ENCODE data around the gene MX1.

- TF ChIP-seq, protein P1, sequence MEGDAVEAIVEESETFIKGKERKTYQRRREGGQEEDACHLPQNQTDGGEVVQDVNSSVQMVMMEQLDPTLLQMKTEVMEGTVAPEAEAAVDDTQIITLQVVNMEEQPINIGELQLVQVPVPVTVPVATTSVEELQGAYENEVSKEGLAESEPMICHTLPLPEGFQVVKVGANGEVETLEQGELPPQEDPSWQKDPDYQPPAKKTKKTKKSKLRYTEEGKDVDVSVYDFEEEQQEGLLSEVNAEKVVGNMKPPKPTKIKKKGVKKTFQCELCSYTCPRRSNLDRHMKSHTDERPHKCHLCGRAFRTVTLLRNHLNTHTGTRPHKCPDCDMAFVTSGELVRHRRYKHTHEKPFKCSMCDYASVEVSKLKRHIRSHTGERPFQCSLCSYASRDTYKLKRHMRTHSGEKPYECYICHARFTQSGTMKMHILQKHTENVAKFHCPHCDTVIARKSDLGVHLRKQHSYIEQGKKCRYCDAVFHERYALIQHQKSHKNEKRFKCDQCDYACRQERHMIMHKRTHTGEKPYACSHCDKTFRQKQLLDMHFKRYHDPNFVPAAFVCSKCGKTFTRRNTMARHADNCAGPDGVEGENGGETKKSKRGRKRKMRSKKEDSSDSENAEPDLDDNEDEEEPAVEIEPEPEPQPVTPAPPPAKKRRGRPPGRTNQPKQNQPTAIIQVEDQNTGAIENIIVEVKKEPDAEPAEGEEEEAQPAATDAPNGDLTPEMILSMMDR (conservative IDR thresholded peaks at IDR 0.05): no peak
- TF ChIP-seq ZFX (IDR thresholded peaks at IDR 0.05): no peak
Measured at GRCh38 chr21:41506005-41506594, 80.1 kb downstream of the MX1 start.

All from C4-2B (cell line).